ENCODE measurements around the gene FNDC5. TPM values are rescaled to one million over a fixed set of nuclear protein-coding genes. Genes with fewer than 3 reads are reported as not detected.

Gene FNDC5
- total RNA-seq, 1 experiment from 2014 or later: 0.48 TPM

DNA sequence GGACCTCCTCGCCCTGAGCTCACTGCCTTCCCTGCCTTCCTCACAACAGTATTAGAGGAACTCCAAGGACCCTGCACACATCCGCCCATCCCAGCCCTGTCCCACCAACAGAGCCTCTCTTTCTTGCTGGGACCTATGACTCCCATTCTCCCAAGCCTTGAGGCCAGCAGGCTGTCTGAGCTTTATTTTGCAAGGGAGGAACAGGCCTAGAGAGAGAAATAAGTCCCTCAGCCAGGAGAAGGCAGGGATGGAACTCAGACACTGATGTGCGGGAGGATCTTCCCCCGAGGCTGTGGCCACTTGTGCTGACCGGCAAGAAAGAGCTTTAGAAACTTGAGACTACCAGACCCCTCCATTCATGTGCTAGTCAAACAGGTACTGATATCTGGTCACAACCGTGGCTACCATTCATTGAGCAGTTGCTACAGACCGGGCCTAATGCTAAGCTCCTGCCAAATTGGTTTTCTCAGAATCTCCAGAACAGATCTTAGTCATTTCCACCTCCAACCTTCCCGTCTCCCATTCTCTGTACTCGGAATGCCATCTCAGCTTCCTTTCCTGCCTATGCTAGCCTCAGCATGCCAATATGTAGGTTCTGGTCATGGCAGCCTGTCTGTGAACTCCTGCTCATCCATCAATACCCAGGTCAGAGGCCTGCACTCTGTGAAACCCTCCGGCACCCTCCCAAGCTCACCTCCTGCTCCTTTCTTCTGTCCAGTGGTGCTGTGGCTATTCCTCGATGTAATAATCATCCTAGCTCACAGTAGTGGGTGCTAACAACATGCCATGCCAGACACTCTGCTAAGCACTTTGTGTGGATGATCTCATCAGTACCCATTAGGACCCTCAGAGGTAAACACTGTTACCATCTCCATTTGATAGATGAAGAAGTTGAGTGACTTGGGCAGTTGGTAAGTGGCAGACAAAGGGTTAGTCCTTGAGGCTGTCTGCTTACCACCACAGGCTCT lies 26.7 kb upstream of the FNDC5 start:
- no peak for DNase-seq (ENCODE audit: low read depth)

GRCh38 chr1:32896451-32896850 lies 25.7 kb upstream of the FNDC5 start:
- no peak for DNase-seq (ENCODE audit: low read depth)

GRCh38 chr1:32895325-32896215 lies 24.9 kb upstream of the FNDC5 start:
- DNase-seq (ENCODE audit: low read depth): no peak

- no peak for DNase-seq (ENCODE audit: low read depth)
Measured at GRCh38 chr1:32894681-32895080, 24.0 kb upstream of the FNDC5 start.

DNA sequence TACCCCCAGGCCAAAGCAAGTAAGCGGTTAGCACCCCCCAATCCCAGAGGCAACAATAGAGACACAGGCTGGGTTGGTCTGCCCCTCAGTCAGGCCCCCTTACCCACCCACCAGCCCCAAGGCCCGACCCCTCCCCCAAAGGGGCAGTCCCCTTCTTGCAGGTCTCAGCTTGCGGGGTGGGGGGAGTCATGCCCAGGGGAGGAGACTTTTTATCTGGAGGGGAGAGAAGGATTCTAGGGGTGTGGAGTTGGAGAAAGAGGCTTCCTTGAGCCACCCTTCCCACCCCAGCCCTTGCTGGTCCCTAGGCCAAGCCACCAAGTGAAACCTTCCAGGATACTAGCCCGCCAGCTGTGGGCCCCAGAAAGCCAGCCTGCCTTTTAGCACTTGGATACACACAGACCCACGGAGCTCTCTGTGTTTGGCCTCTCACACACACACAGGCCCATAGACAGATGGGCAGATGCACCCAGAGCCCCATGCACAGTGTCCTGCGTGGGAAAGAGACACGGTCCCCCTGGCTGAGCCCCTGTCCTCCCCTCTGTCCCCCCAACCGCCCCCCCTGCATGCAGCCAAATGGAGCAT lies 23.4 kb upstream of the FNDC5 start:
- no peak for DNase-seq (ENCODE audit: low read depth)

DNA sequence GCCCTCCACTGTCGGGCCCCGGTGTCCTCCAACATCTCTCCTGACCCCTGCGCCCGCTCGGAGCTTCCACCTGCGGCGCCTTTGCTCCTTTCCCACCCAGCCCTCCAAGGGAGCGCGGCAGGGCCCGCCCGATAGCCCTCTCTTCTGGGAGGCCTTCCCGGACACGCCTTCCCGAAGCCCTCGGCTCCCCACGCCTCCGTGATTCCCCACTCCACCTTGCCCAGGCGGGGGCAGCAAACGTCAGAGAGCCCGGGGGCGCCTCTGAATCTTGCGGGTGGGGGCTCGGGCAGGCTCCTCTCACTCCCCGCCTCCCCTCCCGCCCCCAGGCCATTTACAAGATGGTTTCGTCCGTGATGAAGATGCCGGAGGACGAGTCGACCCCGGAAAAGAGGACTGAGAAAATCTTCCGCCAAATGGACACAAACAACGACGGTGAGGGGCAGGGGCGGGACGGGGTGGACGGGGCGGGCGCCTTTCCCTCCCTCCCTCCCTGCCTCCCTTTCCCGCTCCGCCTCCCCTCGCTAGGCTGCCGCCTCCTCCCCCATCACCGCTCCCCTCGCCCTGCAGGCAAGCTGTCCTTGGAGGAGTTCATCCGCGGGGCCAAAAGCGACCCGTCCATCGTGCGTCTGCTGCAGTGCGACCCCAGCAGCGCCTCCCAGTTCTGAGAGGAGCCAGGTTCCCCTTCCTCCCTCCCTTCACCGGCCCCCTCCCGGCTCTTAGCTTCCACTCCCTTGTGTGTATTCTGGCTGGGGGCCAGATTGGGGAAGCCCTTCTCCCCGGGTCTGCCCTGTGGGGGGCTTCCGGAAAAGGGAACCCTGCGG lies 22.7 kb upstream of the FNDC5 start:
- DNase-seq (ENCODE audit: low read depth): peak; percentile 36

- DNase-seq (ENCODE audit: low read depth): peak; percentile 57
Measured at GRCh38 chr1:32892368-32893197, 21.9 kb upstream of the FNDC5 start.

GRCh38 chr1:32891630-32892029 lies 20.9 kb upstream of the FNDC5 start:
- no peak for DNase-seq (ENCODE audit: low read depth)

- no peak for DNase-seq (ENCODE audit: low read depth)
Measured at GRCh38 chr1:32891241-32891570, 20.5 kb upstream of the FNDC5 start.

DNA sequence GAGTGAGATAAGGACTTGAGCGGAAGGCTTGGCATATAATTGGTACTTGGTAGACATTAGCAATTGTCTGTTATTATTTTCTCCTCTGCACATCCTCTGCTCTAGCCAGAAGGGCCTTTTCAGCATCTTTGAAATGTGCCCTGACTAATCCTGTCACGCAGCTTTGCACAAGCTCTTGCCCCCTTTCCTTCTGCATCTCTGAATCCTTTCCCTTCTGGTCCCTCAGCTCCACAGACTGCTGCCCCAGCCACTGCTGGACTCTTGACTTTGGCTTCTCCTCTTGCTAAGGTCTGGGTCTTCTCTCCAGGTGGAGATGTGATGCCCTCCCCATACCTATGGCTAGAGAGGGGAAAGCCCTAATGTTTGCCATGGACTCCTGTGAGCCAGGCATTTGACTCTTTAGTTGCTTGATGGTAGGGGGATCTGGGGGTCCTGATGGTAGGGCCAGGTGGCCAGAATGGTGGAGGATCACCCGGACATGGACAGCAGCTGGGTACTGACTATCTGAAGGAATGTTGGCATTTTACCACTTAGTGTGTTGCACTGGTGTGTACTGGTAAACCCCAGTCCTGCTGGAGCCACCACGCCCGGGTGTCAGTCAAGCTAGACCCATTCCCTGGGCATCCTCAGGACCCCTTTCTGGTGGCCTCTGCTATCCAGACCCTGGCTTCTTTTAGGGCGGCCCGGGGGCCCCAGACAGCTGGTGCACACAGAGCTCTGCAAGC lies 20.0 kb upstream of the FNDC5 start:
- DNase-seq (ENCODE audit: low read depth): no peak

DNA sequence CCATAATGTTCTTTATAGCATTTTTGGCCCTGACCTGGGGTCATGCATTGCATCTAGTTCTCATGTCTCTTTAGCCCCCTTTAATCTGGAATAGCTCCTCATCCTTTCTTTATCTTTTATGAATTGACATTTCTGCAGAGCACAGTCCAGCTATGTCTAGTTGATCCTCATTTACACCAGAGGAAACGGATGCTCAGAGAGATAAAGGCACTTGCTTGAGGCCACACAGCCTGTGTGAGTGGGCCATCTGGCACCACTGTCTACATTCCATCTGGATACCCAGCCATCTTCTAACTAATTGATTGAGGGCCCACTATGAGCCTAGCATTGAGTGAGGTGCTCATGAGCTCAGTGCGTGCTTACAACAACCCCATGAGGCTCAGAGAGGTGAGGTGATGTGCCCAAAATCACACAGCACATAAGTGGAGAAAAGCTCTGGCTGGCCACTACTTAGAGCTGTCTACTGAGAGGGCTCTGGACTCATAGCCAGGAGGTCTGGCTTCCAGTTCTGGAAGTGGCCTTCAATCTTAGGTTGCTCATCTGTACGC lies 19.1 kb upstream of the FNDC5 start:
- DNase-seq (ENCODE audit: low read depth): no peak

DNA sequence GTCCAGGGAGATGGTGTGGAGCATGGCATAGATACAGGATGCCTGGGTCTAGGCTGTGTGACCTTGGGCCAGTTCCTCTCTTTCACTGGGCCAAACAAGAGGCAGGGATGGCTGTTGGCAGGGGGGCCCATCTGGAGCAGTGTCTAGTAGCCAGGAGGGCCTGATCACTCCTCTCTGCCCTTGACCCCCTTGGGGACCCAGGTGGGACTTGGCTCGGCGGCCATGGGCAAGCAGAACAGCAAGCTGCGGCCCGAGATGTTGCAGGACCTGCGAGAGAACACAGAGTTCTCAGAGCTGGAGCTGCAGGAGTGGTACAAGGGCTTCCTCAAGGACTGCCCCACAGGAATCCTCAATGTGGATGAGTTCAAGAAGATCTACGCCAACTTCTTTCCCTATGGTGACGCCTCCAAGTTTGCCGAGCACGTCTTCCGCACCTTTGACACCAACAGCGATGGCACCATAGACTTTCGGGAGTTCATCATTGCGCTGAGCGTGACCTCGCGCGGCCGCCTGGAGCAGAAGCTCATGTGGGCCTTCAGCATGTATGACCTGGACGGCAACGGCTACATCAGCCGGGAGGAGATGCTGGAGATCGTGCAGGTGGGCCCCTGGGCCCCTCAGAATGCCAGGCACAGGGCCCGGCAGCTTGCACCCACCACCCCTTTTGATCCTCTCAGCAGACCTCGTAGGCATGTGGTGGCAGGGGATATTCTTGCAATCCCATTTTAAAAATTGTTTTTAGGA lies 18.1 kb upstream of the FNDC5 start:
- no peak for DNase-seq (ENCODE audit: low read depth)

DNA sequence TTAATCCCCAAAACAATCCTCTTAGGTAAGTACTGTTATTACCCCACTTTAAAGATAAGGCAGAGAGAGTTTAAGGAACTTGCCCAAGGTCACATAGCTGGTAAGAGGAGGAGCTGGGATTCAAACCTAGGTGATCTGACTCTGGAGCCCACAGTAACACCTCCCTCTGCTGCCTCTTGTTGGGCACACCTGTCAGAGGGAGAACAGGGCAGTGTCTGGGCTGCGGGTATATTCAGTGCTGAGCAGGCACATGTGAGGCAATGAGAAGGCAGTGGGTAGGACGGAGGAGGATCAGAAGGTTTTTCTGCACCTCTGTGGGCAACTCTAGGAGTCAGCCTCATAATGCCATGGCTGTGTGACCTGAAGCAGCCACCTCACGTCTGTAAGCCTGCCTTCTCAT lies 17.4 kb upstream of the FNDC5 start:
- no peak for DNase-seq (ENCODE audit: low read depth)

DNA sequence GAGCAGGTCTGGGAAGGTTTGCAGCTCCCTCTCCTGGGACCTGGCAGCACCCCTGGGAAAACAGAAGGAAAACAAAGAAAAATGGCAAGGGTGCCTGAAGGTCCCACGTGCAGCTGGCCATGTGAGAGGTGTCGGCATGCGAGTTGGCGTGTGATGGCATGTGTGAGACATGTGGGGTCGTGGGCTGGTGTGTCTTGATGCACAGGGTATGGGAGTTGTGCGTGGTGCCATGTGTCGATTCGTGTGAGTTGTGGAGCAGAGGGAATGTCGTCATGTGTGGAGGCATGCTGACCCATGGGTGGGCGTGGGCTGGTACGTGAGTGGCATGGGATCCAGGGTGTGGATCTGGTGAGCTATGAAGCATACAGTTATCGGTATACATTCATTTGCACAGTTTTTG lies 16.9 kb upstream of the FNDC5 start:
- DNase-seq (ENCODE audit: low read depth): no peak

DNA sequence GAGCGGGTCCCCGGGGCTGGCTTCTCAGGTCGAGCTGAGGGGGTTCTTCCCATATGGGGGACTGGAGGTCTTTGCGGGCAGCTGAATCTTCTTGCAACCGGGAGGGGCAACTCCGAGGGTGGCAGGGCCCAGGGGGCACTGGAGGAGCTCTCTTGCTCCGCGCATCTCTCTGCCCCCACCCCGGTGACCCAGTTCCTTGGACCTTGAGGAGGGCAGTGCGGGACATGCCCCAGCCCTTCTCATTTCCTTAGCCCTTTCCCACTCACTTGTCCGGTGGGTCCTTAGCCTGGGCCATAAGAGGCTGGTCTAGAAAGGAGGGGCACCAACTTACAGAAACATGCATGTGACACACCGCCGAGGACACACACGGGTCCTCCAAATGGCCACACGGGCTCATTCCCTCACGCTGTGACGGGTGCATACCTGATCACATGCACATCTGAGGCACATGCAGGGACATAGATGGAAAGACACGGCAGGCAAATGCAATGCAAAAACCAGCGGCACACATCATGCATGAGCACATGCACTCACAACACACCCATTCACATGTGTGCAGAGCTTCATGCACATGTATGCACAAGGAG lies 16.2 kb upstream of the FNDC5 start:
- no peak for DNase-seq (ENCODE audit: low read depth)

- DNase-seq (ENCODE audit: low read depth): peak; percentile 41
Measured at GRCh38 chr1:32886004-32886827, 15.5 kb upstream of the FNDC5 start, which contains the start of gene HPCA. TSS of gene HPCA (plus strand) at chr1:32886491. CDS start at chr1:32888899, 2,408 bp downstream.

DNA sequence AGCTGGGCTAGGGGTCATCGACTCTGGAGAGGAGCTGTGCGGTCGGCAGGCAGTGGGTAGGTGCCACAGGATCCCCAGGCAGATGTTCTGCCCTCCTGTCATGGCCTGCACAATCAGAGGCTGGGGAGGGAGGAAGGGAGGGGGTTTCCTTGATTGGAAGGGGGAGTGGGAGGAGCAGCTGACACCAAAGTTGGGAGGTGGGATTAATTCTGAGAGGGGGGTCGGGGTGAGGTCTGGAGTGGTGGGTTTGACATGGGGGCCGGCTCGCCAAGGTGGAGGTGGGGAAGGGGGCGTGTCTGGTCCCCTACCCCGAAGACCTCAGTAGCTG lies 14.9 kb upstream of the FNDC5 start:
- DNase-seq (ENCODE audit: low read depth): no peak

GRCh38 chr1:32884726-32885125 lies 14.0 kb upstream of the FNDC5 start:
- DNase-seq (ENCODE audit: low read depth): no peak

All from RPMI7951 (cell line).